A549 treated with DMSO at 1 μM for 4 hours (cell line): ENCODE results near the gene P2RX6. TPM values are rescaled to one million over a fixed set of nuclear protein-coding genes. Genes with fewer than 3 reads are reported as not detected.

Experiments used
- total RNA-seq: library from RNA; stranded (reverse); fragments of 200-300 nt; extraction: Qiagen RNA extraction; gene quantifications from 5 replicates; pipeline ENCODE4 v1.2.3, GENCODE V29; 2022; ENCODE audit warnings: low read depth

Gene P2RX6
- 0.56 to 0.94 TPM (median 0.86 TPM) in 5 replicates for total RNA-seq

GRCh38 chr22:21014726-21015465, at the start of gene P2RX6:
Gene P2RX6, plus strand, starts transcription at chr22:21015165. Its CDS starts 10 bp downstream, at chr22:21015175.

GRCh38 chr22:20966883-20967696, 47.9 kb upstream of the P2RX6 start, which contains the start of gene AIFM3:
Gene AIFM3, plus strand, starts transcription at chr22:20967255. Its CDS starts 690 bp downstream, at chr22:20967945.

GRCh38 chr22:20981787-20982562, 33.0 kb upstream of the P2RX6 start, which contains the start of gene LZTR1:
Gene LZTR1, plus strand, starts transcription at chr22:20982297. Its CDS starts 75 bp downstream, at chr22:20982372.

GRCh38 chr22:21001601-21002325, 13.2 kb upstream of the P2RX6 start, which contains the start of gene THAP7:
Gene THAP7, minus strand, starts transcription at chr22:21002118. Its CDS starts 207 bp downstream, at chr22:21001911.

GRCh38 chr22:21032037-21032867, 17.3 kb downstream of the P2RX6 start, which contains the start of gene SLC7A4:
Gene SLC7A4, minus strand, starts transcription at chr22:21032561. Its CDS starts 749 bp downstream, at chr22:21031812.

GRCh38 chr22:21045585-21046294, 30.8 kb downstream of the P2RX6 start, which contains the start of gene LRRC74B:
Gene LRRC74B, plus strand, starts transcription at chr22:21045946. Its CDS starts 41 bp downstream, at chr22:21045987.

Other genes with a start within 250 kb of the P2RX6 start
- gene SERPIND1, start 241.1 kb upstream of the P2RX6 start, total RNA-seq, result not detected in 5 replicates
- gene PI4KA, start 156.4 kb upstream of the P2RX6 start, total RNA-seq, result 20.3 to 23.6 TPM (median 22.0 TPM) in 5 replicates
- gene SNAP29, start 156.2 kb upstream of the P2RX6 start, total RNA-seq, result 14.2 to 20.6 TPM (median 18.7 TPM) in 5 replicates
- gene CRKL, start 97.8 kb upstream of the P2RX6 start, total RNA-seq, result 24.6 to 26.6 TPM (median 25.4 TPM) in 5 replicates
- 2.4 to 4.2 TPM (median 3.4 TPM) in 5 replicates for gene AIFM3, start 47.9 kb upstream of the P2RX6 start, total RNA-seq
- gene LZTR1, start 32.9 kb upstream of the P2RX6 start, total RNA-seq, result 11.3 to 20.2 TPM (median 18.6 TPM) in 5 replicates
- 16.9 to 28.1 TPM (median 23.8 TPM) in 5 replicates for gene THAP7, start 13.0 kb upstream of the P2RX6 start, total RNA-seq
- not detected in 5 replicates for gene SLC7A4, start 17.4 kb downstream of the P2RX6 start, total RNA-seq
- gene LRRC74B, start 30.8 kb downstream of the P2RX6 start, total RNA-seq, result 0.05 to 0.06 TPM in 2 of 5 replicates, not detected in the others